ENCODE results near the gene SLC22A23.
"Not testable (repeated sequence)": the region's sequence is repeated elsewhere in the genome, so short reads cannot be mapped to it uniquely, and the experiment has no call there.

The SLC22A23 gene

DNA sequence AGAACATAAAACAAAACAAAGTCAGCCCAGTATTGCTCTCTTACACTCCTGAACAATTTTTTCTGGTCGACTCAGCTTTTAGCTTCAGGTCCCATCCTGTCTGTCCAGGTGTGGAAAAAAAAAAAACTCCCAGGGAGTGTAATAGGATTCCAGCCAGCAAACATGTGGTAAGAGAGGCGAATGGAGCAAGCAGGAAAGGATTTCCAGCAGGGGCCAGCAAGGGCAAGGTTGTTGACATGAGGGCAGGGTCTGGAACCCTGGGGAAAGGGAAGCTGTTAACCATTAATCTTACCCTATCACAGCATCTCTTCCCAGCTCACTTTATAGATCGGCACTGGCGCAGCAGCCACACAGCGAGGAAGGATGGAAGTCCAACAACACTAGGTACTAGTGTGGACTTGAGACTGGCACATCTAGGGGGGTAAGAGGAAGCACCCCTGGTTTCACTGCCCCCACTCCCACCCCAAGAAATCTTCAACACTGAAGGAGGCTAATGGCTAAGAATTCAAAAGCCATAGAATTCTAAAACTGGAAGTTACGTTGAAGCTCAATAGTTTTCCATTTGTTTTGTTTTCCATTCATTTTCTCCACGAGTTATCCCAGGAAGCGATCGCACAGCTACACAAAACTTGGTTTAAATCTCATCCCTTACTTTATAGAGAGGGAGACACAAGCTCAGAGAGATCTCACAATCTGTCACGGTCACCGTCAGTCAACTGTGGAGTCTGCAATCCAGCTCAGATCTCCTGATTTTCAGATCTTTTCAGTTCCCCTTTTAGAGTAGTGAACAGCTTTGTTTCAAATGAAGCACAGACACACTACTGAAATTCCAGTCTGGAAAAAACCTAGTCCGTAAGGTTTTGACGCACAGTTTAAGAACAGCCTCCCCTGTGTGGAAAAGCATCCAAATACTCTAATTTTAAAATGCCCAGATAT, 53.3 kb downstream of the SLC22A23 start:
- DNase-seq, result no peak

DNA sequence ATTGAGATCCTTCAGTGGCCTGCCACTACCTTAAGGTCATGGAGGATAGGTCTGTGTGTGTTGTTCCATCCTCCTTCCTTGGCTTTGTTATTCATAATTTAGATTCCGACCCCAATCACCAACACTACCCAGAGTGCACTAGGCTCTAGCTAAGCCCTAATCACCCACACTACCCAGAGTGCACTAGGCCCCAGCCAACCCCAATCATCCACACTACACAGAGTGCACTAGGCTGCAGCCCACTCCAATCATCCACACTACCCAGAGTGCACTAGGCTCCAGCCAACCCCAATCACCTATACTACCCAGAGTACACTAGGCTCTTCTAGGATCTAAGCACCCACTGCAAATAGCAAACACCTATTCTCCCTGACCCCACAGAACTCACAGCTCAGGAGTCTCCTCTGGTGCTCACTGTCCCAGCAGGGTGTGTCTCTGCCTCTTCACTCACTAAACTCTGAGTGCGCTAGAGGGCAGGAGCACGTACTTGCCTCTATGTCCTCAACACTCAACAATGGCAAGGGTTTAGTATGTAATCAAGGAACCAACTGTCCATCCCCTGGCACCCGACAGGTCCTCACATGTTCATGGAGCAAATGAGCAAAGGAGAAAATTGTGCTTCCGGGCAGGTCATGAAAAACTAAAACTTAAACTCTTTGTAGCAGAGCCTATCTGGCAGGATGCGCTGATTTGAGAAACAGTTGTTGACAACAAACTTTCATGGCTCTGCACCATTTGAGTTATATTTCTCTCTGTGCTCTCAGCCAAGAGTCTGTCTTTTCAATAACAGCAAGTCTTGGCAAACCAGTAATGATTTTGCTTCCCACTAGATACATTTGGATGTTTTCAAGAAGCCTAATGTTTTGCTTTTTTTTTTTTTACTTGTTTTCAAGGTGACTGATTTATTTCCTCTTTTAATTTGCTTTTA, 54.3 kb downstream of the SLC22A23 start:
- no peak for DNase-seq

DNA sequence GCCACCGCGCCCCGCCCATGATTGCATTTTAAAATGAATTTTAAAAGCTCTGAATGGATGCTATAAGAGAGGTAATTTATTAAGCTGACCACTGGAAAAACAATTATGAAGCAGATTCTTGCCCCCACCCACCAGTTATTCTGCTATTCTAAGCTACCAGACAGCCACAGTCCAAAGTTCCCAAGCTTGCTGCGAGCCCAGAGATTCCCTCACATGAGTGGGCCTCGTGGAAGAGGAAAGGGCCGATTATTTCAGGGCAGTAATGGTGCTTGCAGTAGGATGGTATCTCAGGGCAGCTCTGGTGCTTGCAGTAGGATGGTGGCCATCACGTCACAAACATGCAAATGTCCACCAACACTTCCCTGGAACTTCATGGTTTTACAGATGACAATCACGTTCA, 56.7 kb downstream of the SLC22A23 start:
- no peak for DNase-seq

DNA sequence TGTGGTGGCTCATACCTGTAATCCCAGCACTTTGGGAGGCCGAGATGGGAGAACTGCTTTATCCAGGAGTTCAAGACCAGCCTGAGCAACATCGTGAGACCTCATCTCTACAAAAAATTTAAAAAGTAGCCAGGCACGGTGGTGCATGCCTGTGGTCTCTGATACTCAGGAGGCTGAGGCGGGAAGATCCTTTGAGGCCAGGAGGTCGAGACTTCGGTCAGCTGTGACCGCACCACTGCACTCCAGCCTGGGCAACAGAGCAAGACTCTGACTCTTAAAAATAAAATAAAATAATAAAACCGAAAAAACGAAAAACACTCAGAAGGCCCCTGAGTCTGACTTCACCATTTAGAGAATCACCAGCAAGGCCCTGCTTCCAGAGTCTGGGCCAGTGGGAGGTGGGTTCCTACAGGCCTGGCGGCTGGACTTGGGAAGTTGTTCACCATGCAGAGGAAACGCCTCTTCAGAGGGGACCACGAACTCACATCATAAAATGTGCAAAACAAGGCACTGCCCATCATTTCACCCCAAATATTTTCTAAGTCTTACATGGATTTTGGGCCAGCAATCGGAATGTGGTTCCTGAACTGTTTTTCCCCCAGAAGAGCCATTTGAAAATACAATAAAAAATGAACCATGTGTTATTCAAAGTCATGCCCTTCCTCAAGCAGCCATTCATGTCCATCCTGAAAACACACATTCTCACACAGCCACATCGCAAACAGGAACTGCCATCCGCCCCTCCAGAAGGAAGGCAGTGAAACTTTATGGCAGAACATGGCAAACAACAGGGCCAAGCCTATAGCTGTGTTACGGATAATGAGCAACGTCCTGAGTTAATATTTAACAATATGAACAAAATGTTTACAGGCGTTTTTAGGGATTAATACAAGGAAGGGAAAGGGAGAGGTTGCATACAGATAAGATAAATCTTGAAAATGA, 57.8 kb downstream of the SLC22A23 start:
- no peak for DNase-seq

DNA sequence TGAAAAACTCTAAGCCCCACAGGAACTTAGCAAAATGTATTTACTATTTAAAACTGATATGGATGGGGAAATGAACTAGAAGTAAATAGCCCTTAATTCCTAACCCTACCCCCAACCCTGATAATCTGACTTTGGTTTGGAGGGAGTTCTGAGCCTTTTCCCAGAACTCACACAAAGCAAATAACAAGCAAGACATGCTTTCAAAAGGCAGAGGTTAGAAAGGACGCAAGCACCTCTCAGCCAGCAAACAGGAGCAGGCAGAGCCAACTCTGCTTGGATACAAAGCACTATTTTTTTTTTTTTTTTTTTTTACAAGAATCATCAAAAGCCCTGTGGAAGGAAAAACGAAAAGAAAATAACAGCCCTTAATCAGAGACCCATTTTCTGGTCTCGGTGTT, 58.7 kb downstream of the SLC22A23 start:
- DNase-seq, result no peak

DNA sequence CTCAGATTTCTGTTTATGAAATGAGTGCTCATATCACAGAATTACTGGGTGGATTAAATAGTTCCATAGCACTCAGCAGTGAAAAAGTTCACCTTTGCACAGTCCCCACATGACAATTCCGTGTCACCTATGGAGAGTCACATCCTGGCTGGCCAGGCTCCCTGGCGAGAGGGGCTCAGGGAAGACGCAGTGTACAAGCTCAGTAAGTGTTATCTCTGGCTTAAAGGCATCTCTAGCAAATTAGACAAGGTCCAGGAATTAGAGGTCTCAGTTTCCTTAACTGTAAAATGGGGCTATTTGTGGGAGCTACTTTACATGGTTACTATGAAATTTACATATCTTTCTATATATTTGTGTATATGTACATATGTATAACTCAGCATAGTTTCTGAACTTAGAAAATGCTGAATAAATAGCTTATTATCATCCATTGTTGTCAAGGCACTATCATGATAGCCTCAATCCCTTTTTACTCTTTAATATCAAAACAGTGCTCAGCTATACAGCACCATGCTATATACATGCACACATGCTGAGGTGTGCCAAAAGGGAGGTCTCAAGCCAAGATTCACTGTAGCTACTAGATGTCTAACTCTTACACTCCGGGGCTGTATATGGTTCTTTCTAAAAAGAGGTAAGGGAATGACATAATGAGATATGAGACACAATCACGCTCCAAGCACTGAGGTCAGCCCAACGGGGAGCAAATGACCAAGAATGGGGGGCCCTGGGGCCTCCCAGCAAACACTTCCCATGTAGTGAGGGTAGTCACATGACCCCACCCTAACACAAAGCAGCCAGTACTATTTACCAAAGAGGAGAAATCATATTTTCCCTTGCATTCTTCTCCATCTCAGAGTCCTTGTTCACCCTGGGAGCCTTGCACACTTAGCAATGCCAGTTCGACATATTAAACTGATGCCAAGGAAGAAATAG, 59.4 kb downstream of the SLC22A23 start:
- DNase-seq, result no peak

DNA sequence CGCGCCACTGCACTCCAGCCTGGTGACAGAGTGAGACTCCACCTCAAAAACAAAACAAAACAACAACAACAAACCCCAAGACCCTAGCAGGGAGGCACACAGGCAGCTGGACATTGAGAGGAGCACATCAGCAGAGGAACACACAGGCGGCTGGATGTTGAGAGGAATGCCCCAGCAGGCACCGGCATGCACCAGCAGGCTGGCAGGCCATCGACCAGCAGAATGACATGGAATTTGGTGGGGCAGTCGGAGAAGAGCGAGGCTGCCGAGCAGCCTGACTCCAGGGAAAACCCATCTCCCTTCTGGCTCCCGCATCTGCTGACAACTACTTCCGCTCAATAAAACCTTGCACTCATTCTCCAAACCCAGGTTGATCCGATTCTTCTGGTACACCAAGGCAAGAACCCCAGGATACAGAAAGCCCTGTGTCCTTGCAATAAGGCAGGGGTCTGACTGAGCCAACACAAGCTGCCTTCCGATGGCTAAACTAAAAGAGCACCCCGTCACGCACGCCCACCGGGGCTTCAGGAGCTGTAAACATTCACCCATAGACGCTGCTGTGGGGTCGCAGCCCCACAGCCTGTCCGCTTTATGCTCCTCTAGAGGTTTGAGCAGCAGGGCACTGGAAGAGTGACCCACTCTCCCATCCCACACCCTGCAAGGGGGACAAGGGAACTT, 60.2 kb downstream of the SLC22A23 start:
- DNase-seq, result no peak

DNA sequence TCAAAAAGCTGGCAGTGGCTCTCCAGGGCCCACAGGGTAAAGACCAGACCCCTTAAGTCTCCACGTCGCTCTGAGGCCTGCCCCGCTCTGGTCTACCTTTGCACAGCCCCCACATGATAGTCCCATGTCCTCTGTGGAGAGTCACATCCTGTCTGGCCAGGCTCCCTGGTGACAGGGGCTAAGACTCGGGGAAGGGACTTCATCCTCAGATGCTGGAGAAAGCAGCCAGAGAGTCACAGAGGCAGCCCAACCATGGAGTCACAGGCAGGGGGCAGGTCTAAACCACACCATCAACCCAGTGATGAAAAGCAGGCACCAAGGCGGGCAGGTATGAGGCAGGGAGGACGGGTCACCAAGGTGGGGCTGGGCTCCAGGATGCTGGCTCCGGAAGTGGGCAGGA, 62.2 kb downstream of the SLC22A23 start:
- DNase-seq, result no peak

DNA sequence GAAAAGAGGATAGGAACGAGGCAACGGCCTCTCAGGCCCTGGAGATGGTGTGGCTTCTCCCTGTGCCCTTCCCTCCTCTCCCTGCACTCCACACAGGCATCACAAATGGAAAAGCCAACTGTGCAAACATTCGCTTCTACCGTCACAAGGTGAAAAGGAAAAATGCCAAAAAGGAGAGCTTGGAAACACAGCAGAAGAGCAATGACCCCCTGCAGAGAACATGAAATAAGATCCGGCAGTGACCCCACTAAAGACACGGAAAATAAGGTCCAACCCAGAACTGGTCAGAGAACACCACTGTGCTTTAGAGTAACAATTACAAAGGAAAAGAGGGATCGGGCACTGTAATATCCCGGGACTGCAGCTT, 63.0 kb downstream of the SLC22A23 start:
- DNase-seq, result peak; percentile 63

DNA sequence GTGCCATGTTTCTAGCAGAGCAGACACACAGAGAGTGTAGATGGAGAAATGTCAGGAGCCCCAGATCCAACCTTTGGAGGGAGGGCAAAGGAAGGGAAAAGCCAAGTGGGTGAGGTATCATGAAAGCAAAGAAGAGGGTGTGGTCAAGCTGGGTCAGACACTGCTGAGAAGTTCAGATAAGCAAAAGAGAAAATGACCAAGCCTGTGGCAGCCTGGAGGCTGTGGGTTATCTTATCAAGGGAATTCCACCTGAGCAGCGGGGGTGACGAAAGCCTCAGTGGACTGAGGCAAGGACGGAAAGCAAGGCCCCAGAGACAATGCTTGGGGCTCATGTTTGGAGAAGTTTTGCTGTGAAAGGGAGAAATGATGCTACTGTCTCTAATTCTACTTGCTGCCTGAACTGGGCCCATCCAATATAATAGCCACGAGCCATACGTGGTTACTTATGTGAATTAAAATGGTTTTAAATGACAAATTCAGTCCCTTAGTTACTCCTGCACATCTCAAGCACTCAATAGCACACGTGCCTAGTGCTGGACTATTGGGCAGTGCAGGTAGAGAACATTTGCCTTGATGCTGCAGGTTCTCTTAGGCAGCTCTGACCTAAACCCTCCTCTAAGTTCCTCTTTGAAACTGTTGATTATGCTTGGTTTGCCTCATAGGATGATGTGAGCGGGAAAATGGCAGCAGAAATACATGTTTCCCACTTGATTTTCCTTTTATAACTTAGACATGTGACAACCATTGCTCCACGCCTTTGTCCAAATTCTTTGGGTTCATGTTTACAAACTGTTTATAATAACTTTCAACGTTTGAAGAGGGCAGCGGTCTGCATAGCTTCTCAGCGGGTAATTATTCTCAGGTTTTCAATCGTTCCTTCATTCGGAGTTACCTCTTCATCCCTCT, 63.7 kb downstream of the SLC22A23 start:
- no peak for DNase-seq

DNA sequence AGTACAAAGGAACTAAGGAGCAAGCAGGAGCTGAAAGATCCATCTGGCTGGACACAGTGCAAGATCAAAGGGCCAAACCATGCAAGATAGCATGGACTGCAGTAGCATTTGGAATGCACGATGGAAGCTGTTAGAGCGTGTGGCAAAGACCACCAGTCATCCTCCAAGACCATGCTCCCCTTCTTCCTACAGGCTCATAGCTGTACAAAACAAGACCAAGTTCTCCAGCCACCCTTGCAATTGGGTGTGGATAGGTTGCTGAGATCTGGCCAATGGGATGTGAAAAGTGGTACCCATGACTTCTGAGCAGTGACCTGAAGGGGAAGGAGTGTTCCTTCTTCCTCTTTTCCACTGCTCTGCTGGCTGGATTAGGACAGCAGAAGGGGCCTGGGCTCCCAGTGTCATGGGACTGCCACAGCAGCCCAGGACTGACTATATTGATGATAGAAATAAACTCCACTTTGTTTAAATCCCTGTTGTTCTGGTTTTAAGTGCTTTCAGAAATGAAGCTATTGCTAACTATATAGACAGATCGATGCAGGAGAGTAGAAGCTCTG, 64.9 kb downstream of the SLC22A23 start:
- no peak for DNase-seq

DNA sequence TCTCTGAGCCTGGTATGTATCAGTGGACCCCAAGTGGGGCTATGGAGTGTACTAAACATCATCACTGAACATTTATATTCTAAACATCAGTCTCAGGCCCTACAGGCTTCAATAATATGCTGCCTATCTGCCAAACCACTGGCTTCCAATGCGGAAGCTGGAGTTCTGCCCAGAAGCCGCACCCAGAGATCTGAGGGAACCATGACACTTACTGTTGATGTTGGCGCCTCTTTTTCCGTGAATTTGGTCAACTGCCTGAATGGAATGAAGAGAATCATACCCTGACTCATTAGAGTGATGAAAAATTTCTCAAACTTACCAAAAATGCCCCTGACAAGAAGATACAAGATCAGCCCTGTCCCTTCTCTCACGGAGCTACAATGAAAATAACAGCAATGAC, 66.2 kb downstream of the SLC22A23 start:
- no peak for DNase-seq

DNA sequence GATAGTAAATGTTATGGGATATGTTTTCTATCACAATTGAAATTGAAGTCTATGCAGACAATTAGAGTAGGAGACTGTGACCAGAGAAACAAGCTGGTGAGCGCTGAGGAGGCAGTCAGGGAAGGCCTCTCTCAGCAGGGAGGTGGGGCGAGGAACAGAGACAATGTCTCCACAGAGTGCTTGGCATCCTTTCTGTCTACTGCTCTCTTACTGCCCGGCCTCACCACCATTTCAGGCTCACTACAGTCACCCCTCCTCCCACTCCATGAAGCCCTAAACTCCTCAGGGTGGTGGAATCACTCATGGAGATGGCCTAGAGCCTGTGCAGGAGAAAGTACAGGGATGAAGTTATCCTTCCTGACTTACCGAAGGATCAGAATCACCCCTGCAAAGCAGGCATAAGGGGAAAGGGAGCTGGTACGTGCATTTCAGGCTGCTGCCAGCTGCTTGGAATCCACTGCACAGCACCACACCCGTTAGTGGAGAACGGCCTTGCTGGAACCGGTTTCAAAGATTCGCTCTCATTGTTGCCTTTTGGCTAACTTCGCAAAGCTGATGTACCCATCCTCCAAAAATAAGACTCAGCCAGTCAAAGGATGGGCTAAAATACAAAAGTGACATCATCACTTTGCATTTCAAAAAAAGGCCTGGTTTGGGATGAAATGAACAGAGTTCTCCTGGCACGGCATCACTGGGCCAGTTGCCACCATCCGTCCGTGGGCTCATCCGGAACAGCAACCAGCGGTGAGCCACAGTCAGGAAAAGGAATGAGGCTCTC, 67.3 kb downstream of the SLC22A23 start:
- DNase-seq, result no peak

DNA sequence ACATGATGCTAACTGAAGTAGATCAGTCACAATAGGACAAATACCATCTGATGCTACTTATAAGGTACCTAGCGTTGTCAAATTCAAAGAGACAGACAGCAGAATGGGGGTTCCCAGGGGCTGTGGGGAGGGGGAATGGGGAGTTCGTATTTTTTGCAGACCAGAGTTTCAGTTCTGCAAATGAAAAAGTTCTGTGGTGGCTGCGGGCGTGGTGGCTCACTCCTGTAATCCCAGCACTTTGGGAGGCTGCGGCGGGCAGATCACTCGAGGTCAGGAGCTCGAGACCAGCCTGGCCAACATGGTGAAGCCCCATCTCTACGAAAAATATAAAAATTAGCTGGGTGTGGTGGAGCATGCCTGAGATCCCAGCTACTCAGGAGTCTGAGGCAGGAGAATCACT, 68.1 kb downstream of the SLC22A23 start:
- no peak for DNase-seq

DNA sequence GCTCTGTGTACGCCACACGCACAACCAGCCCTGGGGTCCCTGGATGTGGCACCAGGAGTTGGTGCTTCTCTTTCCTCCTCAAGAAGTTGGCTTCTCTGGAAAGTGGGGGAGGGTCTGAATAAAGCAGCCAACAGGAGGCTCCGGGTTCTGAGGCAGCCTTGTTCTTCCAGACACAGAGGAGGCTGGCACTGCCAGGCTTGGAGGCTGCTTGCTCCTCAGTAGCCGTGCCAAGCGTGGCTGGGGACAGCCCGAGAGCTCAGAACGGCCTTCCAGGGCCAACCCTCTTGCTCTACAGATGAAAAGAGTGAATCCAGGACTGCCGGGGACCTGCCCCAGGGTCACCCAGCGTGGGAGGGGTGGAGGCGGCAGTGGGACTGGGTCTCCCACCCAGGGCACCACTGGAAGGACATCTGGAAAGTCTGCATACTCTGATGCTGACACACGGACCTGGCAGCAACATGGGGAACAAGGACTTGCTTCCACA, 70.4 kb downstream of the SLC22A23 start:
- no peak for DNase-seq

DNA sequence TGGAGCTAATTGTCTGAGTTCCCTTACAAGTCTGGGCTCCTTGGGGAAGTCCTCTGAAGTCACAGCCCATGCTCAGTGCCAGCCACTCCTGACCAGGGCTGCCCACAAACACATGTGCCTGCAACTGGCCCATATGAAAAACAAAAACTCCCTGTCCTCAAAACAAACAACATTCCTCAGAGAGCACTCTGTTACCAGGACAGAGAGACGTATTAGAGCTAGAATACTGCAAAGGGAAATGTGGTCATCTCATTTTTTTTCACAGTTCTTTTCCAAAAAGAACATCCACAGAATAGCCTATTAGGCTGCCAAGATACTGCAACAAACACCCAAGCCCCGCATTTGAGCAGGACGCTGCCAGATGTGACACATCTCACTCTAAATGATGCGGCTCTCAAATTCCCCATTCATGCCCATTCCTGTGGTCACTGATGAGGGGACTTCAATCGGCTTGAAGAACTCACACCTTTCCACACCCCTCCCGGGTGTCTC, 71.1 kb downstream of the SLC22A23 start:
- DNase-seq, result no peak

DNA sequence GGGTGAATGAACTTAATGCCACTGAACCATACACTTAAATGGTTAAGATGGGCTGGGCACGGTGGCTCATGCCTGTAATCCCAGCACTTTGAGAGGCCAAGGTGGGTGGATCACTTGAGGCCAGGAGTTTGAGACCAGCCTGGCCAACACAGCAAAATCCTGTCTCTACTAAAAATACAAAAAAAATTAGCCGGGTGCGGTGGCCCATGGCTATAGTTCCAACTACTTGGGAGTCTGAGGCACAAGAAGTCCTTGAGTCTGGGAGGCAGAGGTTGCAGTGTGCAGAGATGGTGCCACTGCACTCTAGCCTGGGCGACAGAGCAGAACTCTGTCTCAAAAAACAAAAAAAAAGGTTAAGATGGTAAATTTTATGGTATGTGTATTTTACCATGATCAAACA, 71.7 kb downstream of the SLC22A23 start:
- not testable (repeated sequence) for DNase-seq

Measured in NCI-H748 treated with DMSO at 0.1 percent for 48 hours (cell line).